HL-60 (cell line): ENCODE results near the gene PLK1.

ENCODE experiments used
- DNase-seq, 2 experiments: peaks; one replicate each; pipeline ENCODE4 v3.0.0-alpha.2; 2010 to 2020; ENCODE audit warnings: low read depth in 1 of 2, low spot score in 1 of 2
- H3K27ac ChIP-seq: fragments of 250-450 bp; sonication (Bioruptor Pico); replicated peaks from 2 replicates; pipeline ENCODE4 v1.5.1; 2020; ENCODE audit warnings: mild to moderate bottlenecking, moderate library complexity
- H3K27me3 ChIP-seq: fragments of 250-450 bp; sonication (Bioruptor Pico); 2 replicates; pipeline ENCODE4 v1.5.1; 2021; ENCODE audit warnings: mild to moderate bottlenecking, moderate library complexity; ENCODE audit not compliant: insufficient read depth, poor library complexity, severe bottlenecking
- H3K4me3 ChIP-seq: replicated peaks from 2 replicates; pipeline ENCODE4 v1.5.1; 2011; ENCODE audit warnings: mild to moderate bottlenecking, control low read depth, low read length; ENCODE audit not compliant: insufficient read depth
- CTCF ChIP-seq: IDR thresholded peaks from one replicate; pipeline ENCODE4 v1.5.1; 2011; ENCODE audit warnings: low read length, control low read depth, inconsistent platforms; ENCODE audit not compliant: insufficient read depth
- GABPA ChIP-seq: IDR thresholded peaks from 2 replicates; pipeline ENCODE4 v1.6.1; 2012; ENCODE audit warnings: low read depth
- POLR2AphosphoS5 ChIP-seq: IDR thresholded peaks from 2 replicates; pipeline ENCODE4 v1.6.1; 2012; ENCODE audit warnings: low read depth
- REST ChIP-seq: IDR thresholded peaks from 2 replicates; pipeline ENCODE4 v1.6.1; 2012; ENCODE audit warnings: low read depth; ENCODE audit not compliant: insufficient replicate concordance
- SPI1 ChIP-seq: IDR thresholded peaks from 2 replicates; pipeline ENCODE4 v1.6.1; 2012; ENCODE audit warnings: low read depth, mild to moderate bottlenecking, borderline replicate concordance

PLK1 gene

GRCh38 chr16:23705517-23705902 is 26.8 kb downstream of the PLK1 start:
- Histone ChIP-seq H3K4me3 (no peak overlapping the region), H3K27ac (no peak overlapping the region), H3K27me3 (no peaks in the 10 kb centered on the region)
- DNase-seq = no peak
- TF ChIP-seq CTCF (no peak), POLR2AphosphoS5 (no peak), SPI1 (no peak)

GRCh38 chr16:23706439-23706838 is 27.8 kb downstream of the PLK1 start:
- no peak for DNase-seq
- TF ChIP-seq REST = no peak
- no peak for TF ChIP-seq CTCF
- no peak for TF ChIP-seq POLR2AphosphoS5
- TF ChIP-seq SPI1 = no peak
- TF ChIP-seq GABPA = no peak
- Histone ChIP-seq H3K4me3 (no peak overlapping the region), H3K27ac (no peak overlapping the region), H3K27me3 (no peaks in the 10 kb centered on the region)

- TF ChIP-seq GABPA (no peak), POLR2AphosphoS5 (no peak), CTCF (no peak), REST (no peak), SPI1 (no peak)
- no peak overlapping the region for H3K4me3 ChIP-seq
- peaks cover 4% of the 10 kb centered on the region for H3K27me3 ChIP-seq
- DNase-seq = no peak
- no peak overlapping the region for H3K27ac ChIP-seq
These were observed 30.8 kb downstream of the PLK1 start for GRCh38 chr16:23709536-23709935.

GRCh38 chr16:23710008-23710407 is 31.3 kb downstream of the PLK1 start:
- TF ChIP-seq GABPA (no peak), POLR2AphosphoS5 (no peak), CTCF (no peak), REST (no peak), SPI1 (no peak)
- no peak for DNase-seq
- Histone ChIP-seq H3K27me3 (peaks cover 8% of the 10 kb centered on the region), H3K4me3 (no peak overlapping the region), H3K27ac (no peak overlapping the region)
